SHP77 (cell line): ENCODE results near the gene ITGA11.

ENCODE experiments used
- DNase-seq, 2 experiments: peaks; one replicate each; lab custom pipeline; 2025; lab: John Stamatoyannopoulos, UW

ITGA11 gene

GRCh38 chr15:68330901-68331300 is 101.1 kb downstream of the ITGA11 start:
- no peak for DNase-seq

GRCh38 chr15:68330416-68330815 is 101.5 kb downstream of the ITGA11 start:
- no peak for DNase-seq

GRCh38 chr15:68328964-68329363 is 103.0 kb downstream of the ITGA11 start:
- DNase-seq = no peak

GRCh38 chr15:68328443-68328842 is 103.5 kb downstream of the ITGA11 start:
- no peak for DNase-seq

- no peak for DNase-seq
These were observed 105.1 kb downstream of the ITGA11 start for GRCh38 chr15:68326711-68327354.

GRCh38 chr15:68325726-68326125 is 106.2 kb downstream of the ITGA11 start:
- DNase-seq = no peak

- no peak for DNase-seq
These were observed 109.2 kb downstream of the ITGA11 start for GRCh38 chr15:68322796-68323195.

GRCh38 chr15:68321229-68321628 is 110.7 kb downstream of the ITGA11 start:
- DNase-seq = no peak

- DNase-seq = no peak
These were observed 112.0 kb downstream of the ITGA11 start for GRCh38 chr15:68319997-68320396.

GRCh38 chr15:68318931-68319909 is 112.7 kb downstream of the ITGA11 start:
- no peak for DNase-seq

GRCh38 chr15:68318008-68318835 is 113.7 kb downstream of the ITGA11 start:
- DNase-seq = no peak

- DNase-seq = no peak
These were observed 114.5 kb downstream of the ITGA11 start for GRCh38 chr15:68317281-68318007.

- DNase-seq = peak in 1 of 2 experiments; percentile 18
These were observed 115.7 kb downstream of the ITGA11 start for GRCh38 chr15:68316061-68316804.

GRCh38 chr15:68315495-68316031 is 116.4 kb downstream of the ITGA11 start:
- DNase-seq = no peak

- no peak for DNase-seq
These were observed 116.9 kb downstream of the ITGA11 start for GRCh38 chr15:68315035-68315434.

GRCh38 chr15:68314563-68314962 is 117.4 kb downstream of the ITGA11 start:
- no peak for DNase-seq

GRCh38 chr15:68313501-68314410 is 118.2 kb downstream of the ITGA11 start:
- DNase-seq = no peak

GRCh38 chr15:68312701-68313204 is 119.2 kb downstream of the ITGA11 start:
- DNase-seq = no peak

- DNase-seq = no peak
These were observed 120.0 kb downstream of the ITGA11 start for GRCh38 chr15:68311859-68312557.
